A549 (cell line): Measurements from ENCODE around the gene CLEC16A. TPM values are rescaled to one million over a fixed set of nuclear protein-coding genes. Genes with fewer than 3 reads are reported as not detected.

ENCODE experiments used
- ATAC-seq, 2 experiments: fragments of 200-7000 bp in 1 of 2; fragments of >200 bp in 1 of 2; cut with Nextera tagmentation in 1 of 2; cut with Tn5 transposase in 1 of 2; 3 replicates each; pipeline versions ENCODE4 v1.8.0 to v1.9.1; 2018 to 2020; ENCODE audit warnings: mild to moderate bottlenecking in 1 of 2, moderate library complexity in 1 of 2
- CTCF ChIA-PET: fragments of 300-600 bp; sonication (Branson Sonifier 250); formaldehyde crosslinking; extraction: SDS; loops from one replicate; lab custom pipeline; 2021; ENCODE audit warnings: antibody characterized with exemption, inconsistent platforms; lab: Yijun Ruan, JAX
- POLR2A ChIA-PET: fragments of 350-600 bp; formaldehyde crosslinking; extraction: SDS; loops from one replicate; lab custom pipeline; 2021; ENCODE audit warnings: antibody characterized with exemption, inconsistent platforms; lab: Yijun Ruan, JAX
- DNase-seq, 2 experiments: peaks; one replicate each; pipeline versions ENCODE4 v3.0.0 to v3.0.0-alpha.2; 2011 to 2016; ENCODE audit warnings: low read depth in 1 of 2, low spot score in 1 of 2
- FAIRE-seq: peaks from 2 replicates; lab custom pipeline; 2011; peaks lifted over from hg19 to GRCh38; lab: Jason Lieb, UNC
- H3K27ac ChIP-seq, 2 experiments: fragments of >200 bp; sonication (Bioruptor Twin); formaldehyde crosslinking; 3 replicates each; pipeline ENCODE4 v1.5.1; 2016 to 2017
- H3K4me1 ChIP-seq: fragments of >200 bp; sonication (Bioruptor Twin); formaldehyde crosslinking; 3 replicates; pipeline ENCODE4 v1.6.1; 2016
- H3K4me2 ChIP-seq: fragments of >200 bp; sonication (Bioruptor Twin); formaldehyde crosslinking; 3 replicates; pipeline ENCODE4 v1.6.1; 2016
- H3K4me3 ChIP-seq: fragments of >200 bp; sonication (Bioruptor Twin); formaldehyde crosslinking; 3 replicates; pipeline ENCODE4 v1.5.1; 2016
- H3K9me3 ChIP-seq: fragments of >200 bp; sonication (Bioruptor Twin); formaldehyde crosslinking; 3 replicates; pipeline ENCODE4 v1.6.1; 2016
- ATOH8 ChIP-seq: fragments of 250-450 bp; sonication (Bioruptor Pico); IDR thresholded peaks from 2 replicates; pipeline ENCODE4 v1.5.0; 2020; ENCODE audit warnings: low read depth, mild to moderate bottlenecking, moderate library complexity
- CBX8 ChIP-seq: fragments of 200-600 bp; sonication (generic); IDR thresholded peaks from 2 replicates; pipeline ENCODE4 v1.6.1; 2016
- CEBPB ChIP-seq, 2 experiments: fragments of >200 bp in 1 of 2; sonication (Bioruptor Twin) in 1 of 2; formaldehyde crosslinking in 1 of 2; IDR thresholded peaks; 2 replicates each; pipeline ENCODE4 v1.6.1; 2012 to 2016
- EHF ChIP-seq: fragments of 250-450 bp; sonication (Bioruptor Pico); IDR thresholded peaks from 2 replicates; pipeline ENCODE4 v1.5.0; 2020; ENCODE audit warnings: mild to moderate bottlenecking
- EP300 ChIP-seq, 2 experiments: fragments of >200 bp; sonication (Bioruptor Twin); formaldehyde crosslinking; IDR thresholded peaks; 2 replicates in 1 of 2; 3 replicates in 1 of 2; pipeline ENCODE4 v1.6.1; 2016 to 2017
- ESRRA ChIP-seq: fragments of 150-350 bp; IDR thresholded peaks from 2 replicates; pipeline ENCODE4 v1.6.1; 2014; ENCODE audit warnings: mild to moderate bottlenecking, low read length, borderline replicate concordance
- FOXS1 ChIP-seq: fragments of 250-450 bp; sonication (Bioruptor Pico); IDR thresholded peaks from 2 replicates; pipeline ENCODE4 v1.5.0; 2020; ENCODE audit warnings: mild to moderate bottlenecking, moderate library complexity
- HOXA7 ChIP-seq: fragments of 250-450 bp; sonication (Bioruptor Pico); IDR thresholded peaks from 2 replicates; pipeline ENCODE4 v1.5.0; 2020; ENCODE audit warnings: mild to moderate bottlenecking, moderate library complexity
- HOXB13 ChIP-seq: fragments of 250-450 bp; sonication (Bioruptor Pico); IDR thresholded peaks from 2 replicates; pipeline ENCODE4 v1.5.0; 2020; ENCODE audit warnings: low read depth, mild to moderate bottlenecking, moderate library complexity
- KDM1A ChIP-seq: fragments of 200-600 bp; sonication (generic); IDR thresholded peaks from 2 replicates; pipeline ENCODE4 v1.6.1; 2016; ENCODE audit warnings: low read depth, mild to moderate bottlenecking
- MAFK ChIP-seq: fragments of 450-650 bp; IDR thresholded peaks from 2 replicates; pipeline ENCODE4 v1.6.1; 2014; ENCODE audit not compliant: partially characterized antibody
- MAZ ChIP-seq: fragments of 150-350 bp; IDR thresholded peaks from 2 replicates; pipeline ENCODE4 v1.6.1; 2014; ENCODE audit warnings: antibody characterized with exemption, low read depth, low read length, borderline replicate concordance
- NFE2L2 ChIP-seq: fragments of 150-350 bp; conservative IDR thresholded peaks from 2 replicates; pipeline ENCODE4 v1.6.1; 2014; ENCODE audit warnings: low read length
- NR3C1 ChIP-seq: fragments of >200 bp; sonication (Bioruptor Twin); formaldehyde crosslinking; IDR thresholded peaks from 3 replicates; pipeline ENCODE4 v1.6.1; 2017
- RAD21 ChIP-seq, 2 experiments: fragments of >200 bp in 1 of 2; sonication (Bioruptor Twin) in 1 of 2; formaldehyde crosslinking in 1 of 2; IDR thresholded peaks in 1 of 2; conservative IDR thresholded peaks in 1 of 2; 2 replicates in 1 of 2; 3 replicates in 1 of 2; pipeline ENCODE4 v1.6.1; 2012 to 2018; ENCODE audit warnings: inconsistent platforms in 1 of 2
- RARB ChIP-seq: fragments of 250-450 bp; sonication (Bioruptor Pico); IDR thresholded peaks from 2 replicates; pipeline ENCODE4 v1.8.0; 2021; ENCODE audit warnings: mild to moderate bottlenecking, moderate library complexity
- REST ChIP-seq: fragments of 200-600 bp; sonication (generic); IDR thresholded peaks from 2 replicates; pipeline ENCODE4 v1.6.1; 2016; ENCODE audit warnings: antibody characterized with exemption, mild to moderate bottlenecking, moderate library complexity
- SMC3 ChIP-seq: fragments of >200 bp; sonication (Bioruptor Twin); formaldehyde crosslinking; IDR thresholded peaks from 3 replicates; pipeline ENCODE4 v1.6.1; 2018; ENCODE audit warnings: inconsistent platforms
- TP53 ChIP-seq: fragments of 250-450 bp; sonication (Bioruptor Pico); IDR thresholded peaks from 2 replicates; pipeline ENCODE4 v1.5.0; 2021; ENCODE audit warnings: mild to moderate bottlenecking, moderate library complexity
- ZC3H11A ChIP-seq: fragments of 450-650 bp; IDR thresholded peaks from 2 replicates; pipeline ENCODE4 v1.6.1; 2014; ENCODE audit warnings: antibody characterized with exemption, mild to moderate bottlenecking
- ZNF302 ChIP-seq: fragments of 250-450 bp; sonication (Bioruptor Pico); IDR thresholded peaks from 2 replicates; pipeline ENCODE4 v1.9.0; 2021; ENCODE audit warnings: inconsistent platforms, mild to moderate bottlenecking, moderate library complexity
- WGBS: methylation state at CpG from one replicate; pipeline ENCODE4 v1.1.6; 2017; ENCODE audit errors: missing lambda C conversion rate; 5-methylcytosine and 5-hydroxymethylcytosine counted together
- polyA plus RNA-seq, 4 experiments: library from polyadenylated mRNA; depleted of rRNA in 3 of 4; stranded (reverse); fragments of >200 nt; fragmentation: RNase III in 1 of 4; extraction: RNeasy Plus Mini Kit Qiagen cat#74134 plus additional on column Dnase treatment in 1 of 4; gene quantifications; 2 replicates in 3 of 4; 3 replicates in 1 of 4; pipeline ENCODE4 v1.2.3, GENCODE V29; 2011 to 2017
- TF ChIP-seq, protein P1 (sequence below): fragments of >200 bp; sonication (Bioruptor Twin); formaldehyde crosslinking; IDR thresholded peaks from 3 replicates; pipeline ENCODE4 v1.5.1; 2016
- TF ChIP-seq, protein P2 (sequence below): fragments of >200 bp; sonication (Bioruptor Twin); formaldehyde crosslinking; IDR thresholded peaks from 2 replicates; pipeline ENCODE4 v1.6.1; 2016
- TF ChIP-seq, protein P3 (sequence below): IDR thresholded peaks from 2 replicates; pipeline ENCODE4 v1.6.1; 2012
- TF ChIP-seq, protein P4 (sequence below): IDR thresholded peaks from 2 replicates; pipeline ENCODE4 v1.6.1; 2012

CLEC16A gene
- polyA plus RNA-seq, 2 of the 4 experiments (the other 2 are of a cell fraction) = 8.3 to 10.4 TPM

- TF ChIP-seq, protein P1, sequence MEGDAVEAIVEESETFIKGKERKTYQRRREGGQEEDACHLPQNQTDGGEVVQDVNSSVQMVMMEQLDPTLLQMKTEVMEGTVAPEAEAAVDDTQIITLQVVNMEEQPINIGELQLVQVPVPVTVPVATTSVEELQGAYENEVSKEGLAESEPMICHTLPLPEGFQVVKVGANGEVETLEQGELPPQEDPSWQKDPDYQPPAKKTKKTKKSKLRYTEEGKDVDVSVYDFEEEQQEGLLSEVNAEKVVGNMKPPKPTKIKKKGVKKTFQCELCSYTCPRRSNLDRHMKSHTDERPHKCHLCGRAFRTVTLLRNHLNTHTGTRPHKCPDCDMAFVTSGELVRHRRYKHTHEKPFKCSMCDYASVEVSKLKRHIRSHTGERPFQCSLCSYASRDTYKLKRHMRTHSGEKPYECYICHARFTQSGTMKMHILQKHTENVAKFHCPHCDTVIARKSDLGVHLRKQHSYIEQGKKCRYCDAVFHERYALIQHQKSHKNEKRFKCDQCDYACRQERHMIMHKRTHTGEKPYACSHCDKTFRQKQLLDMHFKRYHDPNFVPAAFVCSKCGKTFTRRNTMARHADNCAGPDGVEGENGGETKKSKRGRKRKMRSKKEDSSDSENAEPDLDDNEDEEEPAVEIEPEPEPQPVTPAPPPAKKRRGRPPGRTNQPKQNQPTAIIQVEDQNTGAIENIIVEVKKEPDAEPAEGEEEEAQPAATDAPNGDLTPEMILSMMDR = no peak
Measured at GRCh38 chr16:11140098-11140375, 195.7 kb downstream of the CLEC16A start (continued).

GRCh38 chr16:11140466-11140865 lies 196.1 kb downstream of the CLEC16A start:
- CTCF ChIA-PET = interaction anchor here (0.6 to 1.7 kb wide), 3 partner anchors 11 to 456 kb away, joined by 3 to 4 read pairs (median 3); partner anchors contain the start of gene SOCS1

DNA sequence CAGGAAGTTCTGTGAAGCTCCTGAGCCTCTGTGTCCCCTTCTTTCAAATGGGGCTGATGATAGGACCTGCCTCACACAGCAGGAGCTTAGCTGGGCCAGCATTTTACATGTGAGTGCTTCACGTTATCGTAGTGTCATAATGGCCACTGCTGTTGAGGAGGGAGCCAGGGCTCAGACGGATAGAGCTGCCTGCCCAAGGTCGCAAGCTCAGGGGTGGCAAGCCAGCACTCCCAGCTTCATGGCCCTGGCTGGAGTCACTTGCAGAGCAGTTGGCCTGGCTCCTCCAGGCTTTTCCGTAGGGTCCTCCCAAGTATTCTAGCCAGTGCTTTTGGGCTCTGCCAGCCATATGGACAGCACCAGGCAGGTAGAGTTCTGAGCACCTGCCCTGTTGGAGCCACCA lies 196.5 kb downstream of the CLEC16A start:
- POLR2A ChIA-PET = no interaction called here
- no peak overlapping the region for H3K4me3 ChIP-seq
- H3K4me2 ChIP-seq = no peak overlapping the region
- 84% methylated on average over 4 of the region's 5 CpGs for WGBS
- TF ChIP-seq ATOH8 (no peak), RAD21 (conservative IDR thresholded peaks at IDR 0.05 in 1 of 2, IDR thresholded peaks at IDR 0.05 in 1 of 2) (no peak), CBX8 (no peak), HOXB13 (CRISPR knock-in tag) (no peak), TP53 (CRISPR knock-in tag) (no peak), NR3C1 (no peak), REST (no peak), HOXA7 (CRISPR knock-in tag) (no peak)
- TF ChIP-seq, protein P2, sequence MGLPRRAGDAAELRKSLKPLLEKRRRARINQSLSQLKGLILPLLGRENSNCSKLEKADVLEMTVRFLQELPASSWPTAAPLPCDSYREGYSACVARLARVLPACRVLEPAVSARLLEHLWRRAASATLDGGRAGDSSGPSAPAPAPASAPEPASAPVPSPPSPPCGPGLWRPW = no peak
- H3K4me1 ChIP-seq = no peaks in the 10 kb centered on the region
- DNase-seq (no peak), ATAC-seq (no peak), FAIRE-seq (no peak)
- H3K27ac ChIP-seq = no peak overlapping the region
- no peaks in the 10 kb centered on the region for H3K9me3 ChIP-seq
- CTCF ChIA-PET = interaction anchor here (0.6 to 1.7 kb wide), 3 partner anchors 11 to 457 kb away, joined by 3 to 4 read pairs (median 3); partner anchors contain the start of gene SOCS1

More at GRCh38 chr16:11140466-11140865, 196.1 kb downstream of the CLEC16A start:
- TF ChIP-seq EP300 (IDR thresholded peaks at IDR 0.05) = no peak
- no peak for TF ChIP-seq ESRRA
- TF ChIP-seq RARB = no peak
- TF ChIP-seq KDM1A = no peak
- no peak for TF ChIP-seq EHF (CRISPR knock-in tag)
- TF ChIP-seq FOXS1 = no peak
- TF ChIP-seq NFE2L2 = no peak
- no peak for TF ChIP-seq ZC3H11A
- no peak for TF ChIP-seq MAZ
- TF ChIP-seq SMC3 = no peak
- TF ChIP-seq MAFK = no peak
- TF ChIP-seq, protein P3, sequence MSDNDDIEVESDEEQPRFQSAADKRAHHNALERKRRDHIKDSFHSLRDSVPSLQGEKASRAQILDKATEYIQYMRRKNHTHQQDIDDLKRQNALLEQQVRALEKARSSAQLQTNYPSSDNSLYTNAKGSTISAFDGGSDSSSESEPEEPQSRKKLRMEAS = no peak
- TF ChIP-seq CEBPB (IDR thresholded peaks at IDR 0.05) = no peak
- TF ChIP-seq, protein P4, sequence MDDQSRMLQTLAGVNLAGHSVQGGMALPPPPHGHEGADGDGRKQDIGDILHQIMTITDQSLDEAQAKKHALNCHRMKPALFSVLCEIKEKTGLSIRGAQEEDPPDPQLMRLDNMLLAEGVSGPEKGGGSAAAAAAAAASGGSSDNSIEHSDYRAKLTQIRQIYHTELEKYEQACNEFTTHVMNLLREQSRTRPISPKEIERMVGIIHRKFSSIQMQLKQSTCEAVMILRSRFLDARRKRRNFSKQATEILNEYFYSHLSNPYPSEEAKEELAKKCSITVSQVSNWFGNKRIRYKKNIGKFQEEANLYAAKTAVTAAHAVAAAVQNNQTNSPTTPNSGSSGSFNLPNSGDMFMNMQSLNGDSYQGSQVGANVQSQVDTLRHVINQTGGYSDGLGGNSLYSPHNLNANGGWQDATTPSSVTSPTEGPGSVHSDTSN = no peak
- TF ChIP-seq, protein P1 = no peak
- TF ChIP-seq ZNF302 (CRISPR knock-in tag) = no peak
- FAIRE-seq (no peak), DNase-seq (no peak), ATAC-seq (no peak)
- 85% methylated on average over 4 of the region's 4 CpGs for whole genome bisulfite sequencing
- Histone ChIP-seq H3K9me3 (no peaks in the 10 kb centered on the region), H3K4me1 (no peaks in the 10 kb centered on the region), H3K4me2 (no peak overlapping the region), H3K4me3 (no peak overlapping the region), H3K27ac (no peak overlapping the region)
- POLR2A ChIA-PET = no interaction called here
